Measurements from ENCODE around the gene AP5B1.

AP5B1 gene

DNA sequence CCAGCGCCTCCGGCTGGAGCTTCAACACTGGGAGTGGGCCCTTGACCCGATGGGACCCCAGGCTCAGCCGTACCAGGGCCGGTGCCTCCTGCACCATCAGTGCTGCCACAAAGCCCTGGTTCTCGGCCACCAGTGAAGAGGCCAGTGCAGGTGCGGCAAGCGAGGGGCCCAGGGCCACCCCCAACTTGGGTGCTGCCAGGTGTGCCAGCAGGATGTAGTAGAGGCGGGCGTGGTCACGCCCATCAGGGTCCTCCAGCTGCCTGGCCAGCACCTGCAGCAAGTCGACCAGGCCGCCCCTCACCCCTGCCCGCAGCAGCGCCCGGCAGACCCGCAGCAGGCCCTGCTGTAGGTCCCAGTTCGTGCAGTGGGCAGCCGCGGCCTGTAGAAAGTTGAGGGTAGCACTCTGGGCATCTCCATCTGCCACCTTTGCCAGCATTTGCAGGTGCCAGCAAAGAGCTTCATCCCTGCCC lies 2.3 kb downstream of the AP5B1 start:
- H3K4me3 ChIP-seq (ENCODE audit: low read depth, low read length) = no peak overlapping the region

DNA sequence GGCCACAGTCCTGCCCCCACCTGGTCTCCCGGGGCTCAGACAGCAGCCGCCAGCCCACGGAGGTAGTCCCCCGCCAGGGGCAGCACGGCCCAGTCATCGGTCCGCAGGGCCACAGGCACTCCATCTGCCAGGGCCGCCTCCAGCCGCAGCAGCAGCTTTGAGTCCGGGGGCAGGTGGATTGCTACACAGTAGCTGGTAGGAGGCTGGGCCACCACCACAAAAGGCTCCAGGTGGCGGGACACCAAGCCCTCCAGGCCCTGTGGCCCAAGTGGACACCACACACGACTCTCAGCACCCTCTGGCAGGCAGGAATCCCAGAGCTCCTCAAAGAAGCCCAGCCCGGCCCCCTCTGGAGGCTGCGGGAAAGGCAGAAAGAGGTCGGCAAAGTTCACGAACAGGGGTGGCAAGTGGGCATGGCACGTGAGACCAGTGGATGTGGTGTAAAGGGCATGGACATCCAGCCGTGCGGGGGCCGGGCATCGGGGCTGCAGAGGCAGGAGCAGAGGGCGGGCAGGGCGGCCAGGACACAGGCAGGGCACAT lies 2.9 kb downstream of the AP5B1 start:
- CTCF ChIA-PET = interaction anchor here (0.7 to 4.3 kb wide), 3 partner anchors 7 to 237 kb away, joined by 3 to 45 read pairs (median 42); no protein-coding TSS in a partner anchor
- H3K4me1 ChIP-seq (ENCODE audit: control insufficient read depth, insufficient read depth, low read length) = no peaks in the 10 kb centered on the region
- no peak overlapping the region for H3K27ac ChIP-seq (ENCODE audit: extremely low read depth, low read depth, low read length)
- H3K4me3 ChIP-seq (ENCODE audit: low read depth, low read length) = no peak overlapping the region
- TF ChIP-seq EGR2 (tag by site-specific recombination; IDR thresholded peaks at IDR 0.05; ENCODE audit: low read depth) (peak; percentile 44), ZNF560 (tag by site-specific recombination; IDR thresholded peaks at IDR 0.05; ENCODE audit: borderline replicate concordance) (no peak), OVOL3 (tag by site-specific recombination; IDR thresholded peaks at IDR 0.05) (no peak), ZFP69B (tag by site-specific recombination; IDR thresholded peaks at IDR 0.05) (no peak), GLI2 (tag by site-specific recombination; IDR thresholded peaks at IDR 0.05; ENCODE audit: borderline replicate concordance, low read depth) (no peak), ZNF391 (tag by site-specific recombination; IDR thresholded peaks at IDR 0.05; ENCODE audit: borderline replicate concordance, low read depth) (no peak), SETDB1 (IDR thresholded peaks at IDR 0.05; ENCODE audit: insufficient read length, low read length) (no peak), SP3 (tag by site-specific recombination; IDR thresholded peaks at IDR 0.05) (no peak), ZFHX2 (tag by site-specific recombination; conservative IDR thresholded peaks at IDR 0.05) (peak; percentile 34; the same call in 1 of the 2 replicates), GLIS1 (tag by site-specific recombination; IDR thresholded peaks at IDR 0.05) (peak; percentile 20; the same call in 1 of the 2 replicates), ZNF701 (tag by site-specific recombination; IDR thresholded peaks at IDR 0.05) (no peak)
- TF ChIP-seq, protein P1, sequence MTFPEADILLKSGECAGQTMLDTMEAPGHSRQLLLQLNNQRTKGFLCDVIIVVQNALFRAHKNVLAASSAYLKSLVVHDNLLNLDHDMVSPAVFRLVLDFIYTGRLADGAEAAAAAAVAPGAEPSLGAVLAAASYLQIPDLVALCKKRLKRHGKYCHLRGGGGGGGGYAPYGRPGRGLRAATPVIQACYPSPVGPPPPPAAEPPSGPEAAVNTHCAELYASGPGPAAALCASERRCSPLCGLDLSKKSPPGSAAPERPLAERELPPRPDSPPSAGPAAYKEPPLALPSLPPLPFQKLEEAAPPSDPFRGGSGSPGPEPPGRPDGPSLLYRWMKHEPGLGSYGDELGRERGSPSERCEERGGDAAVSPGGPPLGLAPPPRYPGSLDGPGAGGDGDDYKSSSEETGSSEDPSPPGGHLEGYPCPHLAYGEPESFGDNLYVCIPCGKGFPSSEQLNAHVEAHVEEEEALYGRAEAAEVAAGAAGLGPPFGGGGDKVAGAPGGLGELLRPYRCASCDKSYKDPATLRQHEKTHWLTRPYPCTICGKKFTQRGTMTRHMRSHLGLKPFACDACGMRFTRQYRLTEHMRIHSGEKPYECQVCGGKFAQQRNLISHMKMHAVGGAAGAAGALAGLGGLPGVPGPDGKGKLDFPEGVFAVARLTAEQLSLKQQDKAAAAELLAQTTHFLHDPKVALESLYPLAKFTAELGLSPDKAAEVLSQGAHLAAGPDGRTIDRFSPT (tag by site-specific recombination; IDR thresholded peaks at IDR 0.05) = no peak
- H3K9me3 ChIP-seq (ENCODE audit: control insufficient read depth, insufficient read depth, low read depth, low read length) = no peaks in the 10 kb centered on the region
- peaks cover 0 to 44% of the 10 kb centered on the region in 2 experiments; a peak in 1 of 3 replicates for H3K36me3 ChIP-seq (ENCODE audit: control insufficient read depth in 2 of 2, insufficient read depth in 1 of 2, low read length in 2 of 2)
- POLR2A ChIA-PET = no interaction called here

More for the DNA sequence above, 2.3 kb downstream of the AP5B1 start:
- ChIA-PET POLR2A (interaction anchor here (1.4 to 2.7 kb wide), 2 partner anchors 8 to 58 kb away, joined by 4 to 23 read pairs; partner anchors contain the start of gene RNASEH2C), CTCF (interaction anchor here (0.6 to 4.3 kb wide), 11 partner anchors 8 to 238 kb away, joined by 3 to 45 read pairs (median 6); partner anchors contain the start of gene KAT5)
- Histone ChIP-seq H3K4me1 (ENCODE audit: control insufficient read depth, insufficient read depth, low read length) (no peaks in the 10 kb centered on the region), H3K27ac (ENCODE audit: extremely low read depth, low read depth, low read length) (no peak overlapping the region), H3K9me3 (ENCODE audit: control insufficient read depth, insufficient read depth, low read depth, low read length) (no peaks in the 10 kb centered on the region), H3K36me3 (ENCODE audit: control insufficient read depth in 2 of 2, insufficient read depth in 1 of 2, low read length in 2 of 2) (peaks cover 0 to 44% of the 10 kb centered on the region in 2 experiments; a peak in 1 of 3 replicates)
- TF ChIP-seq ZNF792 (tag by site-specific recombination; IDR thresholded peaks at IDR 0.05) (no peak), ZNF670 (tag by site-specific recombination; IDR thresholded peaks at IDR 0.05; ENCODE audit: low read depth) (no peak), ZNF211 (tag by site-specific recombination; IDR thresholded peaks at IDR 0.05; ENCODE audit: low read depth) (no peak), TCF7L2 (IDR thresholded peaks at IDR 0.05; ENCODE audit: borderline replicate concordance, low read depth, low read length) (no peak), ZNF658 (tag by site-specific recombination; IDR thresholded peaks at IDR 0.05) (no peak), WT1 (tag by site-specific recombination; IDR thresholded peaks at IDR 0.05) (no peak)
- TF ChIP-seq, protein P1 (tag by site-specific recombination; IDR thresholded peaks at IDR 0.05) = 0 out of 2 replicates have a peak, but pooled peaks have one; percentile 13

All from HEK293 (cell line).